GM23338 (cell line): ENCODE measurements around the gene NHSL1. TPM values are rescaled to one million over a fixed set of nuclear protein-coding genes. Genes with fewer than 3 reads are reported as not detected.

Experiments used
- CREB1 ChIP-seq: fragments of 250-450 bp; sonication (Bioruptor Pico); IDR thresholded peaks from 2 replicates; pipeline ENCODE4 v1.5.0; 2020; ENCODE audit warnings: low read depth, mild to moderate bottlenecking, moderate library complexity
- EZH2 ChIP-seq: fragments of 200-600 bp; sonication (generic); IDR thresholded peaks from one replicate; pipeline ENCODE4 v1.8.0; 2017; ENCODE audit warnings: antibody characterized with exemption, mild to moderate bottlenecking, low read depth; ENCODE audit not compliant: unreplicated experiment
- EZH2phosphoT487 ChIP-seq: fragments of 200-600 bp; sonication (generic); IDR thresholded peaks from one replicate; pipeline ENCODE4 v1.8.1; 2018; ENCODE audit warnings: antibody characterized with exemption; ENCODE audit not compliant: unreplicated experiment
- JUNB ChIP-seq: IDR thresholded peaks from one replicate; pipeline ENCODE4 v1.6.1; 2016; ENCODE audit warnings: antibody characterized with exemption; ENCODE audit not compliant: unreplicated experiment
- NANOG ChIP-seq: IDR thresholded peaks from 2 replicates; pipeline ENCODE4 v1.6.1; 2016; ENCODE audit warnings: antibody characterized with exemption, borderline replicate concordance
- POLR2AphosphoS5 ChIP-seq: IDR thresholded peaks from 2 replicates; pipeline ENCODE4 v1.6.1; 2016; ENCODE audit warnings: antibody characterized with exemption, low read depth
- STAT1 ChIP-seq: IDR thresholded peaks from one replicate; pipeline ENCODE4 v1.6.1; 2016; ENCODE audit warnings: antibody characterized with exemption; ENCODE audit not compliant: unreplicated experiment
- ZNF114 ChIP-seq: fragments of 250-450 bp; sonication (Bioruptor Pico); IDR thresholded peaks from 2 replicates; pipeline ENCODE4 v1.5.0; 2020; ENCODE audit warnings: mild to moderate bottlenecking, moderate library complexity
- ZNF462 ChIP-seq: fragments of 250-450 bp; sonication (Bioruptor Pico); IDR thresholded peaks from 2 replicates; pipeline ENCODE4 v1.5.0; 2020; ENCODE audit warnings: mild to moderate bottlenecking, moderate library complexity
- polyA plus RNA-seq: library from polyadenylated mRNA; unstranded; fragments of >200 nt; fragmentation: Nextera tagmentation; extraction: Ambion mirVana; gene quantifications from 2 replicates; pipeline ENCODE4 v1.2.1, GENCODE V29; 2016
- total RNA-seq: library from RNA; depleted of rRNA; stranded (reverse); fragments of >200 nt; shearing (Covaris generic); gene quantifications from 2 replicates; pipeline ENCODE4 v1.2.3, GENCODE V29; 2014
- TF ChIP-seq, protein P1 (sequence below), 2 experiments: fragments of 200-600 bp in 1 of 2; sonication (generic) in 1 of 2; conservative IDR thresholded peaks; 2 replicates each; pipeline versions ENCODE4 v1.5.1 to v1.6.1; 2016 to 2017; ENCODE audit warnings: antibody characterized with exemption in 2 of 2, low read depth in 2 of 2, mild to moderate bottlenecking in 2 of 2, moderate library complexity in 1 of 2
- TF ChIP-seq, protein P2 (sequence below): IDR thresholded peaks from 2 replicates; pipeline ENCODE4 v1.6.1; 2016; ENCODE audit warnings: antibody characterized with exemption

Gene NHSL1
- total and polyA plus RNA-seq, 2 experiments from 2014 or later = 11.2 to 24.5 TPM

- TF ChIP-seq ZNF462 (CRISPR knock-in tag) = no peak
- TF ChIP-seq, protein P1, sequence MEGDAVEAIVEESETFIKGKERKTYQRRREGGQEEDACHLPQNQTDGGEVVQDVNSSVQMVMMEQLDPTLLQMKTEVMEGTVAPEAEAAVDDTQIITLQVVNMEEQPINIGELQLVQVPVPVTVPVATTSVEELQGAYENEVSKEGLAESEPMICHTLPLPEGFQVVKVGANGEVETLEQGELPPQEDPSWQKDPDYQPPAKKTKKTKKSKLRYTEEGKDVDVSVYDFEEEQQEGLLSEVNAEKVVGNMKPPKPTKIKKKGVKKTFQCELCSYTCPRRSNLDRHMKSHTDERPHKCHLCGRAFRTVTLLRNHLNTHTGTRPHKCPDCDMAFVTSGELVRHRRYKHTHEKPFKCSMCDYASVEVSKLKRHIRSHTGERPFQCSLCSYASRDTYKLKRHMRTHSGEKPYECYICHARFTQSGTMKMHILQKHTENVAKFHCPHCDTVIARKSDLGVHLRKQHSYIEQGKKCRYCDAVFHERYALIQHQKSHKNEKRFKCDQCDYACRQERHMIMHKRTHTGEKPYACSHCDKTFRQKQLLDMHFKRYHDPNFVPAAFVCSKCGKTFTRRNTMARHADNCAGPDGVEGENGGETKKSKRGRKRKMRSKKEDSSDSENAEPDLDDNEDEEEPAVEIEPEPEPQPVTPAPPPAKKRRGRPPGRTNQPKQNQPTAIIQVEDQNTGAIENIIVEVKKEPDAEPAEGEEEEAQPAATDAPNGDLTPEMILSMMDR (conservative IDR thresholded peaks at IDR 0.05; ENCODE audit: low read depth in 2 of 2) = no peak
- TF ChIP-seq JUNB = no peak
- no peak for TF ChIP-seq STAT1
- TF ChIP-seq EZH2phosphoT487 = no peak
- no peak for TF ChIP-seq EZH2
- no peak for TF ChIP-seq POLR2AphosphoS5
- TF ChIP-seq, protein P2, sequence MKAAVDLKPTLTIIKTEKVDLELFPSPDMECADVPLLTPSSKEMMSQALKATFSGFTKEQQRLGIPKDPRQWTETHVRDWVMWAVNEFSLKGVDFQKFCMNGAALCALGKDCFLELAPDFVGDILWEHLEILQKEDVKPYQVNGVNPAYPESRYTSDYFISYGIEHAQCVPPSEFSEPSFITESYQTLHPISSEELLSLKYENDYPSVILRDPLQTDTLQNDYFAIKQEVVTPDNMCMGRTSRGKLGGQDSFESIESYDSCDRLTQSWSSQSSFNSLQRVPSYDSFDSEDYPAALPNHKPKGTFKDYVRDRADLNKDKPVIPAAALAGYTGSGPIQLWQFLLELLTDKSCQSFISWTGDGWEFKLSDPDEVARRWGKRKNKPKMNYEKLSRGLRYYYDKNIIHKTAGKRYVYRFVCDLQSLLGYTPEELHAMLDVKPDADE = no peak
- TF ChIP-seq CREB1 (CRISPR knock-in tag) = no peak
- no peak for TF ChIP-seq NANOG
- no peak for TF ChIP-seq ZNF114
Measured at GRCh38 chr6:138429761-138430160, 69.5 kb downstream of the NHSL1 start (continued).
